ENCODE measurements around the gene TRAF1.

The TRAF1 gene

DNA sequence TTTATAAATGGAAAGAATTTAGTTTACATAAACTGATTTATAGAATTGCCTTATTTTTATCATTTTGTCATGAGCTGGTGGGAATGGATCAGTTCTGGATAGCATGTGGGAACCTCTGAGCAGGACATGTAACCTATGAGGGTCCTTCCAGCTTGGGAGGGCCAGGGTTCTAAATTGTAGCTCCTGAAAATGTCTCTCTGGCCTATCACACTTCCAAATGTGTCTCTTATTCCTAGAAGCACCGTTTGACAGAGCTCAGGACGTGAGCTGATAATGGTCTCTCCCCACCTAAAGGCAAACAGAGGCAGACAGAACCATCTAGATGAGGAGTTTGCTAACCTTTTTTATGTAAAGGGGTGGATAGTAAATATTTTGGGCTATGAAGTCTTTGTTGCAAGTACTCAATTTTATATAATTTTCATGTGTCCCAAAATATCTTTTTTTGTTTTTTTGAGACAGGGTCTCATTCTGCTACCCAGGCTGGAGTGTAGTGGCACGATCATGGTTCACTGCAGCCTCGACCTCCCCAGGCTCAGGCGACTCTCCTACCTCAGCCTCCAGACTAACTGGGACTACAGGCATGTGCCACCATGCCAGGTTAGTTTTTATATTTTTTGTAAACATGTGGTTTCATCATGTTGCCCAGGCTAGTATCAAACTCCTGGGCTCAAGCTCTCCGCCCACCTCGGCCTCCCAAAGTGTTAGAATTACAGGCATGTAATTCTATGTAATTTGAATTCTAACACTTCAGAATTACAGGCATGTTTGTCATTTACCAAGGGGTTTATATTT lies 4.0 kb downstream of the TRAF1 start:
- DNase-seq = no peak

DNA sequence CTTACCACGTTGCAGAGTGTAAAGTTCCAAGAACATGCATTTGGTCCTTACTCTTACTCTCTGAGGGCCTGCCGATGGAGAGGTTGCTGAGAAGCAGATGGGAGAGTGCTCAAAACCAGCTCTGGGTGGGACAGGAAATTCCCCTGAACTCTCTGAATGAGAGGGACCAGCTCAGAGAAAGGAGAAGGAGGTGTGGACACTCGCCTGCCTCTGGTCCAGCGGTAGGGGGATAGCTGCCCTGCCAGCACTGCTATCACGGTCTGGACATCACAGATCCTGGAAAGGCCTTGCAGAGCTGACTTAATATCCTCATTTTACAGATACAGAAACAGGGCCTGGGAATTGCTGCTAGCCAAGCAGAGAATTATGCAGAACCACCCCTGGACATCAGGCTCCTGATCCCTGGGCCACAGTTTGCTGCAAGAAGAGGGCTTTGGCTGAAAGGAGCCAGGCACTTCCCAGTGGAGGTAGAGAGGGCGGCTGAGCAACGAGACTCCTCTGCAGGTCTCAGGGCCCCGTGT lies 4.9 kb downstream of the TRAF1 start:
- DNase-seq = no peak

DNA sequence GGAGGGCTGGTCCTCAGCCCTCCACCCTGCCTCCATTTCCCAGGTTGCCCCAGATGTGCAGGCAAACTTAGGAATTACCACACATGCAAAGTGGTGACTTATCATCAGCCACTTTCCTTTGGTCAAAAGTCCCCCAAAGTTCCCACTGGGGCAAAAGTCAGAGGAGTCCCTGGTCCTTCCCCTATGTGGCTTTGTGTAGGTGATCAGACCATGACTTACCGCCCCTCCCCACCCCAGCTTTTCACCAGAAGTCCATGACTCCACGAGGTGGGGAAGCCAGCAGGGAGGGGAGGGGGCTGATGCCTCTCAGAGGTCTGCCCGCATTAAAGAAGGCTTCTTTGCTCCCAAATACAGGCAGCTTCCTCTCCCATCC lies 5.8 kb downstream of the TRAF1 start:
- no peak for DNase-seq

DNA sequence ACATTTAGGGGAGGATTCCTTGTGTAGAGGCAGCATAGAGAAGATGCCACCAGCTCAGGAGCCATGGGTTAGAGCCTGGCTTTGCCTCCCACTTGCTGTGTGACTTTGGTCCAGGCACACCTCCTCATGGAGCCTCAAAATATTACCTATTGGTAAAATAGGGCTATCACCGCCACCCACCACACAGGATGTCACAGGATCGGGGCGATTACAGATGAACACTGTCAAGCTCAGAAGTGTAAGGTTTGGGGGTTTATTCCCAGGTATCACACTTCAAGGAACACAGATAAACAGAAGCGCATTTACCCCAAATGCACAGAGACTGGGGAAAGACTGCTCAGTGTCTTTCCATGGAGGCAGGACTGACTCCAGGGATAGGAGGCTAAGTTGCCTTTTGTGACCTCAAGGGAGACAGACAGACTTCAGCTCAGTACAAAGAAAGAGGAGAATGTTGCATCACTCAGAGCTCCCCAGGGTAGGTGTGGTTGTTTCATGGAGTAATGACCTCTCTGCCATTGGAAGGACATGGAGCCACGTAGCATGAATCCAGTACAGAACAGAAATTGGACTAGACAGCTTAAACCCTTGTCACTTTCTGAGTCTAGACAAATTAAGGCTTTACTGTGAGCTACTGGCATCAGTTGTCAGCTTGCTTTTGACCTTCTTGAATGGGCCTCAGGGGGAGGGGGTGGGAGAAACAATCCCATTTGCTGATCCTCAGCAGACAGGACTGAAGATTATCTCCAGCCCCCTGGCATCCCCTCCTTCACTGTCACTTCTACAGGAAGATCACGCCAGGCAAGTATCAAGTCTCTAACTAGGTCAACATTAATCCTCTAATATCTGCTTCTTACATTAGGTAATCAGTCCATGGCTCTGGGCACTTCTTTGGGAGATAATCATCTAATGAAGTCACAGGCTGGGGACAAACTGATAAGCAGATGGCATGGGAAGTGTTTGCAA lies 6.5 kb downstream of the TRAF1 start:
- DNase-seq = no peak

DNA sequence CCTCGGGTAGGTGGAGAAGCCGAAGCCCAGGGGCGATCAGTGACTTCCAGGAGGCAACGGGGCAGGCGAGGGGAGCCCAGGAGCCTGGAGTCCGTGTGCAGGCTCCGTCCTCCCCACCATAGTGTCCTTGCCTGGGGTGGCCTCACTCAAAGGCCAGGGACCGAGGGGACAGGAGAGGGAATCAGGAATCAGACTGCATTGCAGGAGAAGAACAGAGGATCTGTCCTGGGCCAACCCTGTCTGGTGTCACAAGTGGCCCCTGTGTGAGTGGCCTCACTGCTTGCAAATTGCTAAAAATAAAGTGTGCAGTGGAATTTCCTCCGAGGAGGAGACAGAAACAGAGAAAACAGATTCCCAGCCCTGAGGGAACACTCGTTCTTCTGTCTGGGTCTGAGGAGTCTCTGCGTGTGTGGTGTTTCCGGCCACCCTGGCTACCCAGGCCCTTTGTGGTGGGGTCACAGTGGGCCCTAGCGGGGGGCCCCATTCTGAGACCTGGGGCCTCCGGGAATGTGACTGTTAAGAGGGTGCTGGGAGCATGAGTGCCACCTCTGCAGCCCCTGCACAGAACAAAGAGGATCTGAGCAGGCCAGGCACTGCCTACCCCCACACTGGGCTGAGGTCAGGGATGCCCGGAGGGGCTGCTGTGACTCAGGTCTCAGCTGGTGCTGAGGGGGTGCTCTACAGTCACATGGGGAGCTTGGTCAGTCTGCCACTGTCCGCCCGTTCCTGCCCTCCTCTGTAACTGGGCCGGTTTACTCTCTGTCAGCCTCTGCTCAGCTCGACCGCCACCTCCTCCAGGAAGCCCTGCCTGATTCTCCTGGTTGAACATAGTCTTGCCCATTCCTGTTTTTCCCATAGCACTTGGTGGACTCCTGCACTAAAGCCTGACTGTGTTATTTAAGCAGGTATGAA lies 7.4 kb downstream of the TRAF1 start:
- DNase-seq = no peak

DNA sequence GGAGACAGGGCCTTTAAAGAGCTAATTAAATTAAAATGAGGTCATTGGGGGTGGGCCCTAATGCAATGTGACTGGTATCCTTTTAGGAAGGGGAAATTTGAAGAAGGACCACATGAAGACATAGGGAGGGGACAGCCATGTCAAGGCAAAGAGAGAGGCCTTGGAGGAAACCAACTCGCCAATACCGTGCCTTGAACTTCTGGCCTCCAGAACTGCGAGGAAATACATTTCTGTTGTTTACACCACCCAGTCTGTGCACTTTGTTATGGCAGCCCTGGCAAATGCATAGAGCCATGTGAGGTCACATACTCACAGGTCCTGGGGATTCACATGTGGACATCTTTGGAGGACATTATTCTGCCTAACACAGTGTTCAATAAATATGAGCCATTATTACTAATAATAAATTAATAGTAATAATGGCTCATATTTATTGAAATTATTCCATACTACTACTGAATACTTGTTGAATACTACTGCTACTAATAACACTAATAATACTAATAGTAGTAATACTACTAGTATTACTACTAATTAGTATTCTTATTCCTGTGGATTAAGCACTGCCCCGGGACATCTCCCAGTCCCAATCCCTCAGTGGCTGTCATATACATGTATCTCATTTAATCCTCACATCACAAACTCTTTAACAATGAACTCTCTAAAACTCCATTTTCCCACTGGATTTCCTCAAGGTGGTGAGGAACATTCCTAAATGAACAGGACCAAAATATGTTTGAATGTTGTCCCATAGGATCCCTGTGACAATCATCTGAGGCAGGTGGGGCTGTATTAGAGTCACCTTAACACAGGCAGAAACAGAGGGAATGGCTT lies 8.4 kb downstream of the TRAF1 start:
- no peak for DNase-seq

DNA sequence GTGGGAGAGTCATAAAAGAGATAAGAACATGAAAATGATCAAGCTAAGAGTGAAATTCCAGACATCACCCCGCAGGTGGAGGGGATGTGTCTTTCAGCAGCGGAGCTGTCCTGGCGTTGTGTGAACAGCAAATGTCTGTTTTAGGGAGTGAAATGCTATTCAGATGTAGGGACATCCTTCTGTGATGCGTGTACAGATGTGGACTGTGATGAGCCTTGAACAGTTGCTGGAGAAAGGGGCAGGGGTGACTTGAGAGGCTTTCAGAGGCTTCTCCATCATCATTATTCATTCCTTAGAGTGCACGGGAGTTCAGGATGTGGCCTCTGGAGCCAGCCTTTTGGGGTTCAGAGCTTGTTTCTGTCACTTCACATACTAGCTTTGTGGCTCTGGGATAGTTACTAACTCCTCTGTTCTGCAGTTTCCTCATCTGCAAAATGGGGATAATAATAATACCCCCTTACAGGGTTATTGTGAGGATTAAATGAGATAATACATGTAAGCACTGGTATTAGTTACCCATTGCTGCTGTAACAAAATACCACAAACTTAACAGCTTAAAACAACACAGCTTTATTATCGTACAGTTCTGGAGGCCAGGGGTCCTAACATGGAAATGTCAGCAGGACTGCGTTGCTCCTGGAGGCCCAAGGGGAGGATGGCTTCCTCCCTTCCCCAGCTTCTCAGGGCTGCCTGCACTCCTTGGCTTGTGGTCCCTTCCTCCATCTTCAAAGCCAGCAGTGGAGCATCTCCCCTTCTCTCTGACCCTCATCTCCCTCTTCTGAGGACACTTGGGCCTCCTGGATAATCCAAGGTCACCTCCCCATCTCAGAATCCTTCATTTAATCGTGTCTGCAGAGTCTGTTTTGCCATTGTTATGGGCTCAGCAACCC lies 9.4 kb downstream of the TRAF1 start:
- DNase-seq = no peak

DNA sequence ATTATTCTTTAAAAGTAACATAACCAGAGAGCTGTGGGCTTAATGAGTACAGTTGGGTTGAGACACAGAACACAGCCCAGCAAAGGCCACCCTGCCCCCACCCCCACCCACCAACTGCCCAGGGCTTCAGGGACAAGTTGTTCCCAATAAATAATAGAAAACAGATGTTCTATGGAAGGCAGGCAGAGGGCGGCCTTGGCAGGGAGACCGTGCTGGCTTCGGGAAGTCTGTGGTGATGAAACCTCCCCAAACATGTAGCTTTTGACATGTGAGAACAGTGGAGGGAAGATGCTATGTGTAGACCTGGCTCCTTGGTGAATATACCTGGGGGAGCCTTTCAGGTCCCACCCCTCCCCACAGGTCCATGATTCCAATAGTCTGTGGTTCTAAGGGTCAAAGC lies 10.0 kb downstream of the TRAF1 start:
- DNase-seq = no peak

DNA sequence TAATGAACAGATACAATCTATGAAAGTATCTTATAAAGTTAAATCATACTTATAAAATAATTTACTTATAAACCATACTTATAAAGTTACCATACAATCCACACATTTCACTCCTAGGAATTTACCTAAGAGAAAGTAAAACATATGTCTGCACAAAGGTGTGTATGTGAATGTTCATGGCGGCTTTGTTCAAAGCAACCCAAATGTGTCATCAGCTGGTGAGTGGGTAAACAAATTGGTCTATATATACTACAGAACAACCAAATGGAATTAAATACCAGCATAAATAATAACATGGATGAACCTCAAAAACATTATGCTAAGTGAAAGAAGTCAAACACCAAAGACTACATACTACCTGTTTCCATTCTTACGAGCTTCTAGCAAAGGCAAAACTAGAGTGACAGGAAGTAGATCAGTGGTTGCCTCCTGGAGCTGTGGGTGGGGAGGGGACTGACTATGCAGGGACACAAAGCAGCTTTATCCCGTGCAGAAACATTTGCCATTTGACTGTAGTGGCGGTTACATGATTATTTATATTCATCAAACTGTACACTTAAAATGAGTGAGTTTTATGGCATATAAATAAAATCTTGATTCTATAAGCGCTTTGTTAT lies 10.6 kb downstream of the TRAF1 start:
- DNase-seq = peak; percentile 54

DNA sequence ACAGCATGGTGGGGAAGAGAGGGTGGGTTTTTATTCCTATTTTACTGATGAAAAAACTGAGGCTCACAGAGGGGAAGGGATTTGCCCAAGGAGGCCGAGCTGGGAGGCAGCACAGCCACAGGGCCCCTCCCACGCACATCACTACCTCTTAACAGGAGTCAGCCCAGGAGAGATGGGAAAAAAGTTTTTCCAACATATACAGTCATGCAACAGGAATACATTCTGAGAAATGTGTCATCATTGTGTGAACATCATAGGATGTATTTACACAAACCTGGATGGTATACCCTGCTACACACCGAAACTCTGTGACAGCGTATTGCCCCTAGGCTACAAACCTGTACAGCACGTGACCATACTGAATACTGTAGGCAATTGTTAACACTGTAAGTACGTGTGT lies 11.6 kb downstream of the TRAF1 start:
- DNase-seq = no peak

DNA sequence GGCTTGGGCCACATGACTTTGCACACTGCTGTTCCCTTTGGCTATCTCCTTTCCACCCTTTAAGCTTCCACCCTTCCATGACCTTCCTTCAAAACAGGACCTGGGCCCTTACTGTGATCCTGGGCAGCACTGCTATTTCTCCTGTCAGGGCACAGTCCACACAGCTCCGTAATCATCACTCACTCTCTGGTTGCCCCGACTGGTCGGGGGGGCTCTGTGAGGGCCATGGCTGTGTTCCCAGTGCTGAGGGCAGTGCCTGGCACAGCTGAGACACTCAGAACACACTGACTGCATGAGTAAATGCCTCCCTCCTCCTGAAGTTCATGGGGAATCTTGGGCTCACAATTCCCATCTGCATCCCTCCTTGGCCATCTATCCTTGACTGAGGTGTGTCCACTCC lies 12.2 kb downstream of the TRAF1 start:
- DNase-seq = no peak

DNA sequence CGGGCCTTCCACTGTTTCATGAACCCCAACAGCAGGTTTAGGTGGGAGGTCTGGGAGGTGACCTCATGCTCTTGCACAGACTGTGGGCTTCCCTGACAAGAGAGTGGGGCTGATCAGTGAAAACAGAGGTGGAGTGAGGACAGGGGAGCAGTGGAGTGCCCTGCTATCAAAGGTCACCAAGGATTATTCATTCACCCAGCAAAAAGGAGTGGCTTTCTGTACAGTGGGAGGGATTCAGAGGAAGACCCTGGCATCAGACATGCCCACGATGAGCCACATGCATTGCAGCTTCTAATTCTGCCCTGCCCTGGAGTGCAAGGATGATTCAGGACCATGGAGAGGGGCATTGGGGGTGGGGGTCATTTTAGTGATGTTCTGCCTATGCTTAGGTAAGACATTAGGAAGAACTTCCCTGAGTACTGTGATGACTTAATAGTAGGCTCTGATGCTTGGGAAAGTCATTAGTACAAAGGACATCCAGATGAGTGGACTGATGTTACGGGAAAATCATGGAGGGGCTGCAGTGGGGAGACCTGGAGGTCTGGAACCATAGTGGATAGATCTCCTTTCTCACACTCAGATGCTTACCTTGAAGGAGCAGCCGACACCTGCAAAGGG lies 12.8 kb downstream of the TRAF1 start:
- no peak for DNase-seq

DNA sequence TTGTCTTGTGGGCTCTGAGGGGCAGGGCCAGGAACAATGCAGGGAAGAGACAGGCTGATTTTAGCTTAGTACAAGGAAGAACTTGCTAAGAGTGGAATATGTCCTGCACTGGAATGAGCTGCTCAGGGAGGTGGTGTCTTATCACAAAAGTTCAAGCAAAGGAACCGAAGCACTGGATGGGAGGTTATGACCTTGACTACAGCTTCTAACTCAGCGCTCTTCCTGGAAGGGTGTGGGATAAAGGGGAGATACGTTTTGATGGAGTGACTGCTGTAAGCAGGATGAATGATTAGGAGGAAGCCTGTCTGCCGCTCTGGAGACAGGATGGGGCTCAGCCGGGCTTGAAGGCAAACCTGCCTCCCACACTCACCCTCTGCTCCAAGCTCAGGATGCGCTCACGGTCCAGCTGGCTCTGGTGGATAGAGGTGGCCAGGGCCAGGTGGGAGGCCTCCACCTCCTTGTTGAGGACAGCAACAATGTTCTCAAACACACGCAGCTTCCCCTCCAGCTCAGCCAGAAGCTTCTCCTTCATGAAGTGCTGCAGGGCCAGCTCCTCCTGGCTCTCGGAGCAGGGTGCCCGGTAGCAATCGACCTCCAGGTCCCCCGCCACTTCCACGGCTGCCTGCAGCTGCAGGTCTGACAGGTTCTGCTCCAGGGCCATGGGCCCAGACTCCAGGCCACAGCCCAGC lies 13.5 kb downstream of the TRAF1 start:
- DNase-seq = no peak

DNA sequence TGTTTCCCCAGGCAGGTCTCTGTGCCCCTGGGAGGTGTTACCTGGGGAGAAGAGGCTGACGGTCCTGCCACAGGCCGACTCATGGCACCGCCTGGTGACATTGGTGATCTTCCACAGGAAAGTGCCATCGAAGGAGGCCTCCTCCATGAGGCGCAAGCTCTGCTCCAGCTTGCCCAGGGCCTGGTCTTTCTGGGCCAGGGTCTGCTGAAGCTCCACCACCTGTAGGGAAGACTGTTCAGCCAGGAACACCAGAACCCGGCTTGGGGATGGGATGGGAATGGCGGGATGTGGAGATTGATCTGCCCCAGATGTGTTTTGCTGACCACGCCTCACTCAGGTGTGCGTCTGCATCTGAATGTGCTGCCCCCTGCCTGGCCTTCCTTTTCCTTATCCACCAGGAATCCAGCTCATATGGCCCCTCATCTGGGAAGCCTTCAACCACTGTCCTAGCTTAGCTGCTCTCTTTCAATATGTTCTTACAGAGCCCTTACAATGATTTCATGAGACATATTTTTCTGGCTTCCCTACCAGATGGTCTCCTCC lies 15.2 kb downstream of the TRAF1 start:
- no peak for DNase-seq

DNA sequence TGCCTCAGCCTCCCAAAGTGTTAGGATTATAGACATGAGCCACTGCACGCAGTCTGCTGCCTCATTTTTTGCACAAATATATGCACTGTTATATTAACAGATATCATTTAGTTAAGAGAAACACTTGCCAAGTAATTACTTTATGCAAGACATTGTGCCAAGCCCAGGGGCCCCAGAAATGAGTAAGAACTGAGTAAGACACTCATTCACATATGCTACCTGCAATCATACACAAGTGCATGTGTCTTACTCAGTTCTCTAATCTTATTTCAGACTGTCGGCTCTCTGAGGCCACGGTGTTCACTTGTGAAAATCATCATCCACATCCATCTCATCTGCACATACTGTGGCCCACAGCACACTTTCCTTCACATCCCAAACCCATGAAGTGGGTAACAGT lies 16.0 kb downstream of the TRAF1 start:
- no peak for DNase-seq

DNA sequence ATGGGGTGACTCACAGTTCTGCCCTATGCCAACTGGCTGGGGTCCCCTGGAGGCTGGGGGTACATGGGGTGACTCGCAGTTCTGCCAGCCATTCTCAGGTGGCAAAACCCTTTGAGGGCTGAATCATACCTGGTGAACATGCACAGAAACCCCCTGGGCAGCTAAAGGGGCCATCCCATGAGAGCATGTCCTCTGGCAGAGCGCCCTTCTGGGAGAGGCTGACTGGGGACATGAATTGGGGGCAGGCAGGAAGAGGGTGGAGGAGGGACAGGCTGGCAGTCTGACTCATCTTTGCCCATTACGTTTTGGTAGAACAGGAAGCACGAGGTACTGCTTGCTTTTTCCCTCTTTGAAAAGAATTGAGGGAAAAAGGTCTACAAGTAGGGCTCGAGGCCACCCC lies 16.7 kb downstream of the TRAF1 start:
- peak; percentile 58 for DNase-seq

DNA sequence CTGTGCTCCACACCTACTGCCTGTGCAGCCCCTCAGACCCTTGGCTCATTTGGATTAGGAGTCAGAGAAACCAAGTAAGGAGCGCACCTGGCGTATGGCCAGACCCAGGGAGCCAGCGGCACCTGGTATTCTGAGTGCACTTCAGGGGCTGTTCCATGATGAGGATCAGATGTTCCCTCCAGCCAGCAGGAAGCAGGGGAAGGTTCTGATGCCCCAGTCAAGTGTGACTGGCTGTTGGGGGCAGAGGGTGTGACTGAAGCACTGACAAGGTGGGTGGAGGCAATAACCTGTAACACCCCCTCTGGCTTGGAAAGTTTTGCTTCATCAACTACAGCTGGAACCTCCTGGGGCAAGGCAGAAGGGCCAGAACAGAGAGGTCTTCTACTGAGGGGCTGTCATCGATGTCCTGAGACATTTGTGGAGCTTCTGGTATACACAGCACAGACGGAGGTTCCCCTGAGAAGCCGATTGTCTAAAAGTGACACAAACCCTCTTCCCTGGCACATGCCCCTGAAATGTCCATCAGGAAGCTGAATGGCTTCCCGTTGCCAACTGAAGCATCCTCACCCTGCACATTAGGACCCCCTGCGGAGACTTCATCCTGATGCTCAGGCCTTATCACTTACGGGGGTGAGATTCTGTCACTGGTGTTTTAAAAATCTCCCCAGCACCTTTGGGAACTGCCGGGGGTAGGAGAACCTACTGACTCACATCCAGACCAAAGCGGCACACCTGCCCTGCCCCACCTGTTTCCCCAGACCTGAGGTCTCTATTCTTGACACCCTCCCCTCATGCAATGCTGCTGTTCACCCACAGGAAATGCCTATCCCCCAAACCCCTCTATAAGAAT lies 21.1 kb downstream of the TRAF1 start:
- no peak for DNase-seq

DNA sequence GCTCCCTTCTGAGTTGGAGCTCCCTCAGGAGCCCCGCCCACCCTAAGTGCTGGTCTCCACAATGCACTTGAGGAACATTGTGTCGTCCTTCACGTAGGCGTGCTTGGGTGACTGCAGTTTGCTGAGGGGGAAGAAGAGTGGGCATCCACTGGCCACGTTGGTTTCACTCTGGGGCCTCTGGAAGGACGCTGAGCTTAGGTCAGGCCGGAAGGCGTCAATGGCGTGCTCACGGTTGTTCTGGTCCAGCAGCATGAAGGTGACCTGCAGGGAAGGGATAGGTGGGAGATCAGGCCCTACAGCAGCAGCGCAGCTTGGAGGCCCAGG lies 21.7 kb downstream of the TRAF1 start:
- no peak for DNase-seq

All from activated CD4-positive, alpha-beta T cell treated with anti-CD3 and anti-CD28 coated beads, Interleukin-2, amount 50 U/mL, for 1 hour (primary cell).